Left renal pelvis (tissue), 4 donors: ENCODE results near the gene NMB. TPM values are rescaled to one million over a fixed set of nuclear protein-coding genes. Genes with fewer than 3 reads are reported as not detected.
"Not testable (repeated sequence)": the region's sequence is repeated elsewhere in the genome, so short reads cannot be mapped to it uniquely, and the experiment has no call there.

Experiments
- DNase-seq, 4 donors: peaks; one replicate each; pipeline ENCODE4 v3.0.0-alpha.2; 2013; ENCODE audit warnings: low read depth in 4 of 4, low spot score in 3 of 4
- polyA plus RNA-seq, 4 donors: library from polyadenylated mRNA; unstranded; fragments of 120-200 nt; gene quantifications; one replicate each; pipeline ENCODE4 v1.2.1, GENCODE V29; 2013; ENCODE audit not compliant: insufficient read length in 4 of 4

NMB gene, protein sequence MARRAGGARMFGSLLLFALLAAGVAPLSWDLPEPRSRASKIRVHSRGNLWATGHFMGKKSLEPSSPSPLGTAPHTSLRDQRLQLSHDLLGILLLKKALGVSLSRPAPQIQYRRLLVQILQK
- polyA plus RNA-seq, result 1 to 10 TPM; 4.8 to 7.0 (median 5.2) TPM

GRCh38 chr15:84658080-84658787 lies at the start of gene NMB:
Gene NMB (minus strand): TSS chr15:84658199. CDS start chr15:84658152, 47 bp downstream.
- DNase-seq, result peak in 2 of 4 donors; percentile 58 to 64

DNA sequence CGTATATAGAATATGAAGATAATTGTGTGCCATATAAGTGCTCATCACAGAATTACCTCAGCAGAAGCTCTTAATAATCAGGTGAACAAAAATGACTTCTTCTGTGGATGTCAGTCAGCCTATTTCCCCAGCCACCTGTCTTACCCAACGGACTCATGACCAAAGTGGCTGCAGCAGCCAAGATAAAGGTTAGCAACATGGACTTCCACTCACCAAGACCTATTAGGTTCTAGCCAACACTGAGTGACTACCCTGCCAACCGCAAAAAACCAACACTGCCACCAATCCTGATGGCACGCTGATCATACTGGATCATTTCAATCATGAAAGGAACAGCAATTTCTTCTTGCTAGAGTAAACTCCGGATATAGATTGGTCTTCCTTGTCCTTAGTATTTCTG lies 45.8 kb upstream of the NMB start:
- no peak for DNase-seq

- DNase-seq, result no peak
Observed at GRCh38 chr15:84702961-84703482, 45.0 kb upstream of the NMB start.

DNA sequence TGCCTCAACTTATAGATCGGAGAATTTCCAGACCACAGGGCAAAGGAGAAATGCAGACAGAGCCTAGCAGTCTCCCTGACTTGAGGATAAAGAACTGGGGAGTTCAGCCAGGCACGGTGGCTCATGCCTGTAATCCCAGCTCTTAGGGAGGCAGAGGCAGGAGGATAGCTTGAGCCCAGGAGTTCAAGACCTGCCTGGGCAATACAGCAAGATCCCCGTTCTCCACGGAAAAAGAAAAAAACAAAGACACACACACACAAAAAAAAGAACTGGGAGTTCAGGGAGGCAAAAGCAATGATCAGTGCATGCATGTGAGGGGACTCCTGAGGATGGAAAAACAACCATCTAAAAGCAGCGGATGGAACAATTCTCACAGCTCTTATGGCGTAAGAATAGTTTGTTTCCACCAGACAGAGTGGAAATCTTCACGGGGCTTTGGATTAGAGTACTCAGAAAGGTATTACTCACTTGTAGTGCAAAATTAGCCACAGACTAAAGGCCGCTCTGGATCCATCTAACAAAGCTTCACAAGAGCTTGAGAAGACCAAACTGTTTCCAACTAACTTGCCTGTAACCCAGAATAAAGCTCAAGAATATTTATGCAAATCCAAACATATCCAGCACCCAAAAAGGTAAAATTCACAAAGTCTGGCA lies 41.7 kb upstream of the NMB start:
- DNase-seq, result no peak

DNA sequence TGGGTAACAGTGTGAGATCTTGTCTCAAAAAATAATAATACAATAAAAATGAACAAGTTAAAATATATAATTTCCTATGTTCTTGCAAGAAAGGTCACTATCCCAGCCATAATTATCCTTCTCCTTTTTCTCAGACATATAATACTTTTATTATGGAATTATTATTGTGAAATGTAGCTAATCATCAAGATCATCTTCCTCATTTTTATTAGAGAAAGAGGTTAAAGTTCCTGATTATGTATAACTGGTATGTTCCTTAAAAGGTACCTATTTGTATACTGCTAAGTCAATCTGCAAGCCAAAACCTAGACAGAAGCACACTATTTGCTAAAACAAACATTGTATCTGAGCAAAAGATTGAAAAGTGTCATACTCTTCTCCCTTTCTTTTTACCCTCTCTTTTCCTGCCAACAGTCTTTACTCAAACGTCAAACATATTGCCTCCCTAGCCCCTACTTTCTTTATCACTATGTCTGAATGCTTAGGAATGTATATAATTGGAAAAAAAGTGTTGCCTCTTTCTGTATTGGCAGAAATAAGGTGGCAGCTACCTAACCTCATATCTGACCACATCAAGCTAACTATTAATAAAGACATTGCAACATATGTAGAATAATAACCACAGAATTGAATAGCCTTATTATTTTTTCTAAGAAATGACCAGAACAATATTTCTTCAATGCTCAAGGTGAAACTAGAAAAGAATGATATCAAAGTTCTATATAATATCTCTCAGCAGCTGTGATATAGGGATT lies 39.4 kb upstream of the NMB start:
- no peak for DNase-seq

GRCh38 chr15:84696757-84697156 lies 38.8 kb upstream of the NMB start:
- DNase-seq, result no peak

GRCh38 chr15:84690342-84690741 lies 32.3 kb upstream of the NMB start:
- no peak for DNase-seq

GRCh38 chr15:84689858-84690257 lies 31.9 kb upstream of the NMB start:
- DNase-seq, result no peak

DNA sequence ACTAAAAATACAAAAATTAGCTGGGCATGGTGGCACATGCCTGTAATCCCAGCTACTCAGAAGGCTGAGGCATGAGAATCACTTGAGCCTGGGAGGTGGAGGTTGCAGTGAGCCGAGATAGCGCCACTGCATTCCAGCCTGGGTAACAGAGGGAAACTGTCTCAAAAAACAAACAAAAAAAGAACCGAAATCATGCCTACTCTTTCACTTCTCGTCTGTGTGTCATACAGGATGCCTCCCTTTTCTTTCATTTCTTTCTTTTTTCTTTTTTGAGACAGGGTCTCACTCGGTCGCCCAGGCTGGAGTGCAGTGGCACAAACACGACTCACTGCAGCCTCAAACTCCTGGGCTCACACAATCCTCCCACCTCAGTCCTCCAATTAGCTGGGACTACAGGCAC lies 28.4 kb upstream of the NMB start:
- not testable (repeated sequence) for DNase-seq

- DNase-seq, result no peak
Observed at GRCh38 chr15:84685304-84685703, 27.3 kb upstream of the NMB start.

GRCh38 chr15:84684092-84684491 lies 26.1 kb upstream of the NMB start:
- DNase-seq, result no peak

DNA sequence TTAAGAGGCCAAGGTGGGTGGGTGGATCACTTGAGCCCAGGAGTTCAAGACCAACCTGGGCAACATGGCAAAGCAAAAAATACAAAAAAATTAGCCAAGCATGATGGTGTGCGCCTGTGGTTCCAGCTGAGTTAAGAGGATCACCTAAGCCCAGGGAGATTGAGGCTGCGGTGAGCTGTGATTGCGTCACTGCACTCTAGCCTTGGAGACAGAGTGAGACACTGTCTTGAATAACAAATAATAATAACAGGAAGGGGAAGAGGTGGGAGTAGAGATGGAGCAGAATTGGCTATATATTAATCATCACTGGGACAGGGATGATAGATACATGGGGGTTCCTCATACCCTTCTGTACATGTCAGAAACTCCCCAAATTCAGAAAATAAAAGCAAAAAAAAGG lies 23.8 kb upstream of the NMB start:
- no peak for DNase-seq

GRCh38 chr15:84671211-84671610 lies 13.2 kb upstream of the NMB start:
- DNase-seq, result no peak

DNA sequence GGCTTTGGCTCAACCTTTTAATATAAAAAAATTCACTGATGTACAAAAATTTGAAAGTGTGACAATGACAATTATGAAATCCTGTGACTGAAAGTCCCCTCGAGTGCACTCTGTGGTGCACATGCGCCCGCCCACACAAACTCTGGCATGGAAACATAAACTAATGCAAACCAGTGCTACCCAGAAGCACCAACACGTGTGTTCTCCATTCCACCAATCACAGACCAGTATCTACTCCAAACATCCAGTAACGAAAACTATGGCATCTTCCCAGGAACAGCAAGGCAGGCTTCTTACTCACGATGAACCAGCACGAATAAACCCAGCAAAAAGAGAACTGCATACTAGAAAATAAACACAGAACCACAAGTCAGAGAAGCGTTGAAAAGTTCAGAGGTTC lies 11.7 kb upstream of the NMB start:
- no peak for DNase-seq

- DNase-seq, result no peak
Observed at GRCh38 chr15:84668221-84668982, 10.4 kb upstream of the NMB start.

GRCh38 chr15:84666373-84666772 lies 8.4 kb upstream of the NMB start:
- DNase-seq, result no peak

- no peak for DNase-seq
Observed at GRCh38 chr15:84661001-84661400, 3.0 kb upstream of the NMB start.

- no peak for DNase-seq
Observed at GRCh38 chr15:84659904-84660781, 2.1 kb upstream of the NMB start.

DNA sequence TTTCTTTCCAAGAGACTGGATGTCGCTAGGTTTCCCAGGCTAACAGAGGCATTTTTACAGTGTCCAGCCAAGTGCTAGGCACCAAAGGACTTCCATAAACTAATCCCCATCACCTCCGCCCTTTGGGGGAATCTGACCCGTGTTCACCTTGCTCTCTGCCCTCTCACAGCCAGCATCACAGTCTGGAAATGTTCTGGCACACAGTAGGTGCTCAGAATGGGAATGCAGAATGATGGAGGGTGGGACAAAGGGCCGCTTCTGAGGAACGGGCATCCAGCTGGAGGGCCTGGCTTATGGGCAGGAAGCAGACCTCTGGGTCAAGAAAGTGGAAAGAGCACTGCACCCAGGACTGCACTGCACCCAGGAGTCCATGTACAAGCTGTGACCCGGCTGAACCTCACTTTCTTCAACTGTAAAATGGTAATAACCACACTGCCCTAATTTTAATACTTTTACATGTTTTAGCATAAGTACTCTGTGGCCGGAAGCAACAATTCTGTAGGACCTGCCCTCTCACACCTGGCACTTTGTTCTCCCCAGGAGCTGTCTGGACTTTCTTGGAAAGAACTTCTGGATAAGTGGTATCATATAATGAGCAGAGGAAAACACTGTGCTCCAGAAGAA lies 901 bp upstream of the NMB start:
- no peak for DNase-seq
